HG02973 (cell line): Measurements from ENCODE around the gene TMEM87B.
"Not testable (repeated sequence)": the region's sequence is repeated elsewhere in the genome, so short reads cannot be mapped to it uniquely, and the experiment has no call there.

Source experiments
- ATAC-seq: cut with Tn5 transposase; IDR thresholded peaks from one replicate; pipeline ENCODE4 v1.9.1; 2021; ENCODE audit warnings: moderate library complexity; ENCODE audit not compliant: unreplicated experiment

TMEM87B gene

GRCh38 chr2:112113354-112113753 lies 58.3 kb downstream of the TMEM87B start:
- ATAC-seq: not testable (repeated sequence)

GRCh38 chr2:112118148-112118547 lies 63.1 kb downstream of the TMEM87B start:
- ATAC-seq: no peak

GRCh38 chr2:112121682-112122254 lies 66.7 kb downstream of the TMEM87B start:
- ATAC-seq: no peak

GRCh38 chr2:112129060-112129459 lies 74.0 kb downstream of the TMEM87B start:
- ATAC-seq: no peak

- ATAC-seq: no peak
Observed at GRCh38 chr2:112133344-112133743, 78.3 kb downstream of the TMEM87B start.

- no peak for ATAC-seq
Observed at GRCh38 chr2:112134120-112134519, 79.1 kb downstream of the TMEM87B start.

- no peak for ATAC-seq
Observed at GRCh38 chr2:112136096-112136495, 81.0 kb downstream of the TMEM87B start.

GRCh38 chr2:112137516-112138158 lies 82.6 kb downstream of the TMEM87B start:
- no peak for ATAC-seq

- no peak for ATAC-seq
Observed at GRCh38 chr2:112138159-112139032, 83.3 kb downstream of the TMEM87B start, which contains the start of gene FBLN7. FBLN7 (plus strand) TSS chr2:112138385; CDS start chr2:112138656, 271 bp downstream.

- ATAC-seq: not testable (repeated sequence)
Observed at GRCh38 chr2:112139033-112139614, 84.1 kb downstream of the TMEM87B start.

GRCh38 chr2:112139661-112140204 lies 84.7 kb downstream of the TMEM87B start:
- ATAC-seq: not testable (repeated sequence)

- no peak for ATAC-seq
Observed at GRCh38 chr2:112140205-112140802, 85.2 kb downstream of the TMEM87B start.

GRCh38 chr2:112140899-112141625 lies 86.0 kb downstream of the TMEM87B start:
- no peak for ATAC-seq

GRCh38 chr2:112141626-112142007 lies 86.5 kb downstream of the TMEM87B start:
- no peak for ATAC-seq

- ATAC-seq: no peak
Observed at GRCh38 chr2:112142525-112143078, 87.5 kb downstream of the TMEM87B start.

- no peak for ATAC-seq
Observed at GRCh38 chr2:112143150-112143549, 88.1 kb downstream of the TMEM87B start.

- no peak for ATAC-seq
Observed at GRCh38 chr2:112144966-112145365, 89.9 kb downstream of the TMEM87B start.

GRCh38 chr2:112147382-112148168 lies 92.5 kb downstream of the TMEM87B start:
- ATAC-seq: no peak

- no peak for ATAC-seq
Observed at GRCh38 chr2:112148477-112148876, 93.4 kb downstream of the TMEM87B start.
